Endometrial microvascular endothelial cells (primary cell): Measurements from ENCODE around the gene C1QA. TPM values are rescaled to one million over a fixed set of nuclear protein-coding genes. Genes with fewer than 3 reads are reported as not detected.

Experiments
- in situ Hi-C: cut with HindIII; loops from 2 replicates; pipeline ENCODE4 v1.10.0; 2017; ENCODE audit warnings: low sequenced_read_pairs, low pct_unique_long_range_greater_than_20kb; ENCODE audit errors: inconsistent ontology term
- total RNA-seq: library from RNA; depleted of rRNA; stranded (reverse); fragments of >200 nt; gene quantifications from one replicate; pipeline ENCODE4 v1.2.3, GENCODE V29; 2015; ENCODE audit errors: inconsistent ontology term

C1QA gene
- total RNA-seq, 1 donor from 2014 or later = not detected

DNA sequence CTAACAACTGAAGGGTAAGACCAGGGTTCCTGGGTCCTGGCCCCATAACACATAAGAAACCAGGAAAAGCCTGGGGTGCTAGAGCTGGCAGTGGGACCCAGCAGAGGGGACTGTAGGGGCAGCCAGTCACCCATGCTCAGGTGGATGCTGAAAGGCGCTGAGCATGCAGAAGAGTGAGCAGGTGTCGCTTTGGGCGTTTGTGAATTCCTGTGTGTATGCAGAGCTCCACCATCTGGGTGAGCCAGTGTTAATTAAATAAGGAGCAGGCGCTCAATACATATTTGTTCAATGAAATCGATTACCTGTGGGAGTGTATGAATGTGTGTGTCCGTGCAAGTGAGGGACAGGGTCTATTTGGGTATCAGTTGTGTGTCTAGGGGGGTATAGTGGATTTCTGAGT, 499 bp downstream of the C1QA start:
- in situ Hi-C loops = no loop called here

DNA sequence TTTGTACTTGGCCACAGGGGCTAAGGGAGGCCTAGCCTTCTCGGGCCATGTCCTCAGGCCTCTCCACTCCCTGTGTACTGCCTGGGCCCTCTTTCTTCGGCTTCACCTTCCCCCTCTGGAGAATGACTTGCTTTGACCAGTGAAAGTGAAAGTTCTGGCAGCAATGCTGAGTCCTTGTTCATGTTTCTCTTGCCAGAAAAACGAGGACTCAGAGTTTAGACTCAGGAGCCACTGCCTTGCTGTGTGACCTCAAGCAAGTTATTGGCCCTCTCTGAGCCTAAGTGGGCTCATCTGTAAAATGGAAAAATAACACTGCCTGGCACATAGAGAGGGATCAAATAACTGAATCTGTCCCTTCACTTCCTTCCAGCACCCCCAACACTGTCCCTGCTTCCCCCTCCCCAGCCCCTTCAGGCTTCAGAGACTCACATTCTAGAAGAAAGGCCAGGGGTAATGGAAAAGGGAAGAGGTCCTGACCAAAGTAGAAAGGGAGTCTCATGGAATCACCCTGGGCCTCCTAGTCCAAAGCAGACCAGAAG, 1.5 kb downstream of the C1QA start:
- in situ Hi-C loops = no loop called here

DNA sequence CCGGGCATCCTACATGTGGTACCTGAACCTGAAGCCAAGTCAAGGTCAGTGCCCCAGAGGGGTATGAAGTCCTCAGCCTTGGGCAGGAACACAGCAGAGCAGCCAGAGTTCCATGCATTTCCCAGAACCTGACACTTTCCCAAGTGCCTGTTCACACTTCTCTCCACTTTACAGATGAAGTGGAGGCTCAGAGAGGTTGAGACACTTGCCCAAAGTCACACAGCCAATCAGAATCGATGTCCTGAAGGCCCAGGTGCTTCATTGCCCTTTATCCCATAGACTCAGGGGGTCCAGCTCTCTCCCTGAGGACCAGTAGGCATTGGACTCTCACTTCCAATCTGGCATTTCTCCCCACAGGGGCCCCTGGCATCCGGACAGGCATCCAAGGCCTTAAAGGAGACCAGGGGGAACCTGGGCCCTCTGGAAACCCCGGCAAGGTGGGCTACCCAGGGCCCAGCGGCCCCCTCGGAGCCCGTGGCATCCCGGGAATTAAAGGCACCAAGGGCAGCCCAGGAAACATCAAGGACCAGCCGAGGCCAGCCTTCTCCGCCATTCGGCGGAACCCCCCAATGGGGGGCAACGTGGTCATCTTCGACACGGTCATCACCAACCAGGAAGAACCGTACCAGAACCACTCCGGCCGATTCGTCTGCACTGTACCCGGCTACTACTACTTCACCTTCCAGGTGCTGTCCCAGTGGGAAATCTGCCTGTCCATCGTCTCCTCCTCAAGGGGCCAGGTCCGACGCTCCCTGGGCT, 2.2 kb downstream of the C1QA start:
- in situ Hi-C loops = no loop called here

DNA sequence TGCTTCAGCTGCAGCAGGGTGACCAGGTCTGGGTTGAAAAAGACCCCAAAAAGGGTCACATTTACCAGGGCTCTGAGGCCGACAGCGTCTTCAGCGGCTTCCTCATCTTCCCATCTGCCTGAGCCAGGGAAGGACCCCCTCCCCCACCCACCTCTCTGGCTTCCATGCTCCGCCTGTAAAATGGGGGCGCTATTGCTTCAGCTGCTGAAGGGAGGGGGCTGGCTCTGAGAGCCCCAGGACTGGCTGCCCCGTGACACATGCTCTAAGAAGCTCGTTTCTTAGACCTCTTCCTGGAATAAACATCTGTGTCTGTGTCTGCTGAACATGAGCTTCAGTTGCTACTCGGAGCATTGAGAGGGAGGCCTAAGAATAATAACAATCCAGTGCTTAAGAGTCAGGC, 2.9 kb downstream of the C1QA start:
- in situ Hi-C loops = no loop called here

DNA sequence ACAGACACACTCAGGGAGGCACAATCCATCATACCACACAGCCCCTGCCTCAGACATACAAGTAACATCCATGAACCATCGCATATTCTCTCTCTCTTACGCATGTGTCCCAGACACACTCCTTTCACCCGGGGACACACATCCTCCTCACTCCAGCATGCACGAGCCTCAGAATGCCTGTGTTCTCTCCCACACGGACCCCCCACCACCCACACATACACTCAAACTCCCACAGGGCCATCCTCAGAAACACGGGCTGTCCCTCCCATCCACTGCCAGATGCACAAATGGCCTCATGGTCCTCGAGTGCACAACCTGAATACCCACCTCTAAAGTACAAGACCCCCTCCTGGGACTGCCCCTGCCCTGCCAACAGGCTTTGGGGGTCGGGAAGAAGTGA, 4.8 kb downstream of the C1QA start:
- in situ Hi-C loops = no loop called here

DNA sequence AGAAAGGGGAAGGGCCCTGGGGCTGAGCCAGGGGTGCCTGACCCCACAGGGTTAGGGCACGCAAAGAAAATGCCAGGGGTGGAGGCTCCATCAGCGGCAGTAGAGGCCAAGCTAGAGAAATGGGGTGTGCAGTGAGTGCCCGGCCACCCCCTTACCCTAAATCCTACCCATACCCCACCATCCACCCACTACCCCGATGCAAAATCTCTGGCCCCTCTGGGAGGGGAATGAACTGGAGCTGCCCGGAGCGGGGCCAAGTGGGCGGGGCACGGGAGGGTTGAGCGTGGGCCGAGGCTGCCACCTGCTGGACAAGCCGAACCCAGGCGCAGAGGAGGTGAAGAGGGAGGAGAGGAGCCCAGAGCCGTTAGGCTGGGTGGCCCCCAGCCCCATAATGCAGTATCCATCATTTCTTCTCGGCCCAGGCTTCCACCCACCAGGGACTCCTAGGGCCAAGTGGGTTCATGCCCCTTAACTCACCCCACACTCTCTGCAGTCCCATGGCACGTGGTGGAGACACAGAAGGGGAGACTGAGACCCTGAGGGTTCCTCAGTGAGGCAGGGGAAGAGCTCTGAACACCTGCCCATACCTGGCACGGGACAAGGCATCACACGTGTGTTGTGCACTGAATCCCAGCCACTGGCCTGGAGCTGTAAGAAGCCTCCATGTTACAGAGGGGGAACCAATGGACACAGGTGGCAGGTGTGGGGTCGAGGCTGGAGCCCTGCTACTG, 5.6 kb downstream of the C1QA start:
- in situ Hi-C loops = no loop called here

DNA sequence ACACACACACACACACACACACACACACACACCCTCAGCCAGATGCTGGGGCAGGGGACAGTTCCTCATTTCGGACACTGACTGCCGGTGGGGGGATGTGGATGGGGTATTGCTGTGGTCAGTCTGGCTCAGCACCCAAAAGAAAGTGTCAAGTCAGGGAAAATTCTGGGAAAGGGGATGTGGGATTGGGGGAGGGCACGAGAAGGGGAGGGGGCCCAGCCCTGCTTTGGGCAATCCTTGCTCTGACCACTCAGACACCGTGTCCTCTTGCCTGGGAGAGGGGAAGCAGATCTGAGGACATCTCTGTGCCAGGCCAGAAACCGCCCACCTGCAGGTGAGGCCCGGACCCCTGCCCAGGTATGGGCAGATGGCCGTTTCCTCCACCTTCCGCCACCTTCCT, 7.0 kb downstream of the C1QA start, which contains the start of gene C1QC:
C1QC (plus strand) TSS at position 253 of the 400 bp plus-strand sequence. CDS start 391 bp downstream, outside the sequence.
- in situ Hi-C loops = no loop called here

DNA sequence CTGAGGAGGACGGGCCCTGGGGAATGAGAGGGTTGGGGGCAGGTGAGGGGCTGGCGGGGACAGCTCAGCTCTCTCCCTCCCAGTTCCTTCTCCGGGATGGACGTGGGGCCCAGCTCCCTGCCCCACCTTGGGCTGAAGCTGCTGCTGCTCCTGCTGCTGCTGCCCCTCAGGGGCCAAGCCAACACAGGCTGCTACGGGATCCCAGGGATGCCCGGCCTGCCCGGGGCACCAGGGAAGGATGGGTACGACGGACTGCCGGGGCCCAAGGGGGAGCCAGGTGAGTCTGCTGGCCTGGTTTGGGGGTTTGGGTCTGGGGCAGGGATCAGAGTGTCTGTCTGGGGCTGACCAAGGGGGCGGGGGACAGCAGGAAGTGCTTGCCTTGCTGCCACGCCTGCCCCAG, 7.5 kb downstream of the C1QA start:
- in situ Hi-C loops = no loop called here

DNA sequence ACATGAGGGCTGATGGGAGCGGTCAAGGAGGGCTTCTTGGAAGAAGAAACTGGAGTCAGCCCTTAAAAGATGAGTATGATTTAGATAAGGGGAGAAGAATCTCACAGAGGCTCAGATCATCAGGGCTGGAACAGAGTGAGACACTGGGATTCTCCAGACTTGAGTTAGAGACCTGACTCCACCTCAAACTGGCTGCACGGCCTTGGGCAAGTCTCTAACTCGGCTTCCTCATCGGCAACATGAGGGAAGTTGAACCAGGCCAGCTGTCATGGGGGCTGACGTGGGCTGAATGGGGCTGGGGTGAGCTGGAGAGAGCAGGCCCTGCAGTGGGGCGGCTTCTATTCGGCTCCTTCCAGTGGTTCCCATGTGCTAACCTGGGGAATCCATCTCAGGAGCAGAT, 9.5 kb downstream of the C1QA start:
- in situ Hi-C loops = no loop called here

DNA sequence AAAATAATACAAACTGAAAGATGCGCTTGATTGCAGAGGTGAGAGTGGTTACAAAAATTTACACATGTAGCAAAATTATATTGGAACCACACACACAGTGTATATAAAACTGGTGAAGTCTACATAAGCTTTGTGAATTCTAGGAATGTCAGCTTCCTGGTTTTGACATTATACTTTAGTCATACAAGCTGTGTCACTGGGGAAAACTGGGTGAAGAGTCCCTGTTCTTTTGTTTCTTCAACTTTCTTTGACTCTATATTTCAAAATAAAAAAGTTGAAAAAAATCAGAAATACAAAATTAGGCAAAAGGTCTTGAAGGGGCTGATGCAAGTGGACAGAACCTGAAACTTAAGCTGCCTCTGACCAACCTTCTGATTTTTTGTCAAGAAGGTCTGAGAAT, 10.0 kb downstream of the C1QA start:
- in situ Hi-C loops = no loop called here

DNA sequence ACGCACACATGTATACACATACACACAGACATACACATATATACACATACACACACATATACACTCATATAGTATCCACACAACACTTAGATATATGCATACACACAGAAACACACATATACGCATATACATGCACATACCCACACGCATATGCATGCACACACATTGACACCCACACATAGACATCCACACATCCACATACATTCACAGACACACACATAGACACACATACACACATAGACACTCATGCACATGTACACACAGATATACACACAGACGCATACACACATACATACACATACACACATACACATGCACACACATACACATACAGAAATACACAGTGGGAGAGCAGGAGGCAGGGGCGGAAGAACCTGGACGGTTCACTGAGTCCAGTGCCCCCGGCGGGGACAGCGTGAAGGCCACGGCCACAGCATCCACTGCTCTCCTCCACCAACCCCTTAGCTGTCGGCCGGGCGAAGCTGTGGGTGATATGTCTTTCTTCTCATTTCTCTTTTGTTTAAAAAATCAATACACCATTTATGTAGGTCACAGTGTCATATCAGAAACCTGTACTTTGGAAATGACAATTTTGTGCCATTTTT, 13.8 kb downstream of the C1QA start:
- in situ Hi-C loops = no loop called here

DNA sequence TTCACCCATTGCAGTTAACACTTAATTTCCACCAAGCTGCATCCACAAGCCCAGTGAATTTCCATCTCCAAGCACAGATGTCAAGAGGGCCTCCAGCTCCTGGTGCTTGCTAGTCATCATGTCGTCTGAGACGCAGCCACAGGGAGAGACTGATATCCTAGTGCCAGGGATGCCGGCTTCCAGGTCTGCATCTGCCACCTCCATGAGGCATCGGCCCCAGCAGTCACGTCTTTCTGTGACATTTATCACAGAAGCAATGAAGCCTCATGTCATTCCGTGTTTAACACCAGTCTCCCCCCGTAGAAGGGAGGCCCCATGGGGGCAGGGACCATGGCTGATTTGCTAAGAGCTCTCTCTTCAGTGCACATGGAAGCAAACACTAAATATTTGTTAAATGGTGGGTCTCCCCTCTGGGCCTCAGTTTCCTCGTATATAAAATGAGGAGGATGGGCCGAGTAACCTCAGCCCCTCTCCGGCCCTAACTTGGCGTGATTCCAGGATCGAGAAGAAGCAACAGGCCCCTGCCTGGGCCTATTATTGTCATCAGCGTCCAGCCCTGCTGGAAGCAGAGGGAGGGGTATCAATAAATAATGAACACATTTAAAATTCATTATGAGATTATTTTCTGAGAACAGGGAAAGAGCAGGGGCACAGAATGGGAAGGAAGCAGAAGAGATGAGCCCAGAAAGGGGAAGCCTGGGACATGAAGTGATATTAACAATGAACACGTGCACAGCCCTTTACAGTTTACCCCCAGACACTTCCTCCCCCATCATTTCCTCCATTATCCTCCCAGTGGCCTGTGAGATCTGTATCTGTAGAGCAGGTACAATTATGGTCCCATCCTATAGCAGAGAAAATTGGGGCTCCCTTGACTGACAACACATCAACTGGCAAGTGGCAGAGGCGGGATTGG, 15.8 kb downstream of the C1QA start:
- in situ Hi-C loops = no loop called here

DNA sequence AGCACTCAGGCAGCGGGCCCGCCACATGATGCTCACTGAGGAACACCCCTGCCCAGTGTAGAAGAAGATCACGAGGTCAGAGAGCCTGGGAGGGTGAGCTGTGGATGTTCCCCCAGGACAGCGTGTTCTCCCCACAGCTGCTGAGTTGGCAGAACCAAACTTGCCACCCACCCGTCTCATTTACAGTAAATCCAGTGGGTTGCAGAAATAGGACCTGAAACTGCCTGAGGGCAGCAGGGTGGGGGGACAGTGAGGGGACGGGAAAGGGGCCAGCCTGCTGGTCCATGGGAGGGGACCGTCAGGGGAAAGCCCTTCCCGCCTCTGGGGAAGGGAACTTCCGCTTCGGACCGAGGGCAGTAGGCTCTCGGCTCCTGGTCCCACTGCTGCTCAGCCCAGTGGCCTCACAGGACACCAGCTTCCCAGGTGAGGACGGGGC, 16.5 kb downstream of the C1QA start, which contains the start of gene C1QB:
C1QB (plus strand) TSS at position 356 of the 436 bp plus-strand sequence. CDS start 6,227 bp downstream, outside the sequence.
- in situ Hi-C loops = no loop called here

DNA sequence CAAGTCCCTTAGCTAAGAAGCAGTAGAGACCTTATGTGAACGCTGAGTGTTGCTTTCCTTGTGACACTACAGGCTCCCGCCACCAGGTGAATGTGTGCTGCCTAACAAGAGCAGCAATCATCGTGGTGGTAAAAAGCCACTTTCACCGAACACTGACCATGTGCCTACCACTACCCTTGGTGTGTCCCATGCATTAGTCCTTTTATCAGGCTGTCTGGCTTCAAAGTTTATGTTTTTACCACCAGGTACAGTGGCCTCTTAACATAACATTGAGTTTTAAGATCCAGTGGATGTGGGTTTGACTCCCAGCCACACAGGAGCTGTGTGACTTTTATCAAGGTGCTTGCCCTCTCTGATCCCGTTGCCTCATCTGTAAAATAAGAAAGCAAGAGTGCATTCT, 18.3 kb downstream of the C1QA start:
- in situ Hi-C loops = no loop called here

DNA sequence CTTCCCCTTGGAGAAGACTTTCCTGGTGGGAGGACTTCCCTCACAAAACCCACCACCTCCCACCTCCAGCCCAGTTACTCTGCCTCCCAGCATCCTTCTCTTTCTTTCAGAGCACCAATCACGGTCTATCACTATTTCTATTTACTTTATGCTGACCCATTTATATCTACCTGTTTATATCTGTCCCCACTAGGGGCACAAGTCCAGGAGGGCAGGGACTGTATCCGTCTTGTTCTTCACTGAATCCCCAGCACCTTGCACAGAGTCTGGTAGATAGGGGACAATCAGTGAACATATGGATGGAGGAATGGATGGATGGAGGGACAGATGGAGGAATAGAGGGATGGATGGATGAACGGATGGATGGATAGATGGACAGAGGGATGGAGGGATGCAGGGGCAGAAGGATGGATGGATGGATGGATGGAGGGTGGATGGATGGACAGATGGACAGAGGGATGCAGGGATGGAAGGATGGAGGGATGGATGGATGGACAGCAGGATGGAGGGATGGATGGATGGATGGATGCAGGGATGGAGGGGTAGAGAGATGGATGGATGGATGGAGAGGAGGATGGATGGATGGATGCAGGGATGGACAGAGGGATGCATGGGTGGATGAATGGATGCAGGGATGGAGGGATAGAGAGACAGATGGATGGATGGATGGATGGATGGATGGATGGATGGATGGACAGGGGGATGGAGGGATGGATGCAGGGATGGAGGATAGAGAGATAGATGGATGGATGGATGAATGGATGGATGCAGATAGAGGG, 22.1 kb downstream of the C1QA start:
- in situ Hi-C loops = no loop called here

DNA sequence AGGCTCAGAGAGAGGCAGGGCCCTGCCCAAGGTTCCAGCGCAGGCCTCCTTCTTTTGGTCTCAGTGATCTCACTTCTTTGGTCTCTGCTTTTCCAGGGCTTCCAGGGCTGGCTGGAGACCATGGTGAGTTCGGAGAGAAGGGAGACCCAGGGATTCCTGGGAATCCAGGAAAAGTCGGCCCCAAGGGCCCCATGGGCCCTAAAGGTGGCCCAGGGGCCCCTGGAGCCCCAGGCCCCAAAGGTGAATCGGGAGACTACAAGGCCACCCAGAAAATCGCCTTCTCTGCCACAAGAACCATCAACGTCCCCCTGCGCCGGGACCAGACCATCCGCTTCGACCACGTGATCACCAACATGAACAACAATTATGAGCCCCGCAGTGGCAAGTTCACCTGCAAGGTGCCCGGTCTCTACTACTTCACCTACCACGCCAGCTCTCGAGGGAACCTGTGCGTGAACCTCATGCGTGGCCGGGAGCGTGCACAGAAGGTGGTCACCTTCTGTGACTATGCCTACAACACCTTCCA, 24.4 kb downstream of the C1QA start:
- in situ Hi-C loops = no loop called here

DNA sequence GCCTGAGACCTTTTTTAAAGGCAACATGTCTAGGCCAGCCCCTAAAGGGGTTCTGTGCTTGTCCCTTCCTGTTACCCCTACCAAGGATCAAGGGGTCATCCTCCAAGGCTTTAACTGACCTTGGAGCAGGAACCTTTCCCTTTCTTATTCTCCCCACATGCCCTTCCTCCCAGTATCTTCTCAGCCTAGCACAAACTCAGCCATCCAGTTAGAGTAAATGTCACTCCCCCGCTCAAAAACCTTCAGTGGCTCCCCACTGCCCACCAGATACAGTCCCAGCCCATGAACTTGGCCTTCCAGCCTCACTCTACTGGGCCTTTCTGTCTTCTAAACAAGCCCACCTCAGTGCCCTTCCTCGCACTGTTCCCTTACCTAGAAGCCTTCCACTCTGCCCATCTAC, 25.5 kb downstream of the C1QA start:
- in situ Hi-C loops = no loop called here

DNA sequence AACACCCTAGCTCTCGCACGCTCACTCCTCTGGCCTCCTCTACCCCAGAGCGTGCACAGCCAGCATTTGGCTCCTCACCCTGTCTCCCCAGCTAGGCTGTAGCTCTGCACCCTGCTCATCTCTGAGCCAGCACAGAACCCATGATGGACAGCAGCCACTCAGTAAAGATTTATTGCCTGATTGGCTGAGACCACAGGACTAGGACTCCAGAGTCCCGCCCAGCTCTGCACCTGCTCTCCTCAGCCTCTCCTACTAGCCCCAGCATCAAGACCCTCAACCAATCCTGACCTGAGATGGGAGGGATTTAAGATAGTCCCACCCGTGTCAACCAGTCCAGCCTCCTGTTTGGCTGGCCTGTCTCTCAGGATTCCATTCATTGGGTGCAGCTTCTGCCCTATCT, 25.9 kb downstream of the C1QA start:
- in situ Hi-C loops = no loop called here
